ENCODE data around the gene AVPI1. TPM values are rescaled to one million over a fixed set of nuclear protein-coding genes. Genes with fewer than 3 reads are reported as not detected.
"Not testable (repeated sequence)": the region's sequence is repeated elsewhere in the genome, so short reads cannot be mapped to it uniquely, and the experiment has no call there.

Gene AVPI1
- total and polyA plus RNA-seq, 8 donors, result 4.3 to 19.7 (median 5.1) TPM

- Histone ChIP-seq H3K27ac (no peak overlapping the region), H3K9me3 (no peaks in the 10 kb centered on the region), H3K27me3 (no peaks in the 10 kb centered on the region), H3K36me3 (peaks cover 0 to 78% of the 10 kb centered on the region in 2 donors), H3K4me3 (no peak overlapping the region), H3K4me1 (no peaks in the 10 kb centered on the region)
- intact Hi-C loops (cut with DNase I), result no loop called here
- no peak for TF ChIP-seq CTCF (IDR thresholded peaks at IDR 0.05)
- ATAC-seq (no peak), DNase-seq (no peak)
These were observed 27.5 kb downstream of the AVPI1 start for GRCh38 chr10:97659589-97659988.

GRCh38 chr10:97656777-97657176, 30.3 kb downstream of the AVPI1 start:
- Histone ChIP-seq H3K36me3 (peaks cover 0 to 76% of the 10 kb centered on the region in 2 donors), H3K9me3 (no peaks in the 10 kb centered on the region), H3K4me1 (peaks cover 0 to 8% of the 10 kb centered on the region in 2 donors), H3K27ac (no peak overlapping the region), H3K27me3 (no peaks in the 10 kb centered on the region), H3K4me3 (no peak overlapping the region)
- intact Hi-C loops (cut with DNase I), result no loop called here
- no peak for DNase-seq
- TF ChIP-seq CTCF (IDR thresholded peaks at IDR 0.05), result no peak
- ATAC-seq, result no peak

- intact Hi-C loops (cut with DNase I), result no loop called here
- no peak for ATAC-seq
- no peak for DNase-seq
- H3K4me3 ChIP-seq, result no peak overlapping the region
- H3K27me3 ChIP-seq, result no peaks in the 10 kb centered on the region
- no peaks in the 10 kb centered on the region for H3K9me3 ChIP-seq
- H3K27ac ChIP-seq, result peak overlapping the region in 1 of 2 donors; percentile 0
- H3K4me1 ChIP-seq, result peaks cover 18 to 54% of the 10 kb centered on the region in 2 donors
- peaks cover 0 to 56% of the 10 kb centered on the region in 2 donors for H3K36me3 ChIP-seq
- no peak for TF ChIP-seq CTCF (IDR thresholded peaks at IDR 0.05)
These were observed 35.3 kb downstream of the AVPI1 start for GRCh38 chr10:97651773-97652172.

- peaks cover 18 to 55% of the 10 kb centered on the region in 2 donors for H3K4me1 ChIP-seq
- DNase-seq, result no peak
- H3K27ac ChIP-seq, result peak overlapping the region; percentile 57 to 84
- no peak for TF ChIP-seq CTCF (IDR thresholded peaks at IDR 0.05)
- no peaks in the 10 kb centered on the region for H3K27me3 ChIP-seq
- no peak overlapping the region for H3K4me3 ChIP-seq
- no peaks in the 10 kb centered on the region for H3K9me3 ChIP-seq
- no peak for ATAC-seq
- intact Hi-C loops (cut with DNase I), result no loop called here
- H3K36me3 ChIP-seq, result peaks cover 0 to 55% of the 10 kb centered on the region in 2 donors
These were observed 36.3 kb downstream of the AVPI1 start for GRCh38 chr10:97650726-97651125.

- DNase-seq; intact Hi-C loops (cut with DNase I); H3K9me3 ChIP-seq; H3K27me3 ChIP-seq; H3K4me3 ChIP-seq; ATAC-seq: not testable (repeated sequence)
- peaks cover 18 to 55% of the 10 kb centered on the region in 2 donors for H3K4me1 ChIP-seq
- peaks cover 0 to 50% of the 10 kb centered on the region in 2 donors for H3K36me3 ChIP-seq
- peak overlapping the region; percentile 83 to 84 for H3K27ac ChIP-seq
These were observed 37.7 kb downstream of the AVPI1 start for GRCh38 chr10:97649405-97649750.

Measured in left lung (tissue), 10 donors.